Gastrocnemius medialis (tissue), 4 donors: ENCODE measurements around the gene LRP5. TPM values are rescaled to one million over a fixed set of nuclear protein-coding genes. Genes with fewer than 3 reads are reported as not detected.
"Not testable (repeated sequence)": the region's sequence is repeated elsewhere in the genome, so short reads cannot be mapped to it uniquely, and the experiment has no call there.

Experiments
- ATAC-seq, 2 donors: fragments of 150-250 bp; one replicate each; pipeline ENCODE4 v1.9.1; 2016
- DNase-seq, 2 donors: peaks; one replicate each; pipeline ENCODE4 v3.0.0-alpha.2; 2019
- H3K27ac ChIP-seq, 4 donors: fragments of 200-600 bp; sonication (generic); 1 replicate in 1 of 4; 2 replicates in 3 of 4; pipeline ENCODE4 v1.5.1; 2016 to 2018; ENCODE audit warnings: mild to moderate bottlenecking in 2 of 4, moderate library complexity in 1 of 4
- H3K27me3 ChIP-seq, 3 donors: fragments of 200-600 bp; sonication (generic) in 2 of 3; 1 replicate in 1 of 3; 2 replicates in 2 of 3; pipeline versions ENCODE4 v1.5.1 to v1.6.0; 2016 to 2019; ENCODE audit warnings: mild to moderate bottlenecking in 1 of 3, moderate library complexity in 1 of 3
- H3K36me3 ChIP-seq, 2 donors: fragments of 200-600 bp; sonication (generic) in 1 of 2; one replicate each; pipeline ENCODE4 v1.5.1; 2017 to 2018
- H3K4me1 ChIP-seq, 2 donors: fragments of 200-600 bp; sonication (generic) in 1 of 2; one replicate each; pipeline ENCODE4 v1.5.1; 2016 to 2017; ENCODE audit warnings: mild to moderate bottlenecking in 2 of 2
- H3K4me3 ChIP-seq, 4 donors: fragments of 200-600 bp; sonication (generic) in 3 of 4; 1 replicate in 1 of 4; 2 replicates in 3 of 4; pipeline ENCODE4 v1.5.1; 2016 to 2019; ENCODE audit warnings: mild to moderate bottlenecking in 2 of 4
- H3K9me3 ChIP-seq, 3 donors: fragments of 200-600 bp; sonication (generic) in 2 of 3; 1 replicate in 1 of 3; 2 replicates in 2 of 3; pipeline ENCODE4 v1.5.1; 2016 to 2019
- POLR2A ChIP-seq, 2 donors: fragments of 450-650 bp; IDR thresholded peaks; one replicate each; pipeline ENCODE4 v1.6.1; 2017; ENCODE audit warnings: antibody characterized with exemption in 2 of 2, mild to moderate bottlenecking in 2 of 2, moderate library complexity in 2 of 2
- in situ Hi-C, 4 donors: fragments of 200-750 bp; cut with MboI; loops; one replicate each; pipeline versions ENCODE4 v1.15.0 to v1.8.0; 2017; ENCODE audit warnings: low sequenced_read_pairs in 4 of 4
- intact Hi-C: fragments of 100-400 bp; cut with DNase I; formaldehyde crosslinking; loops from one replicate; pipeline ENCODE4 v1.15.1; 2023; ENCODE audit warnings: low total_unique reads
- total RNA-seq, 4 donors: library from RNA; depleted of rRNA; stranded (reverse); fragments of >200 nt; gene quantifications; one replicate each; pipeline versions ENCODE4 v1.1.0 to v1.2.3, GENCODE V29; 2016
- TF ChIP-seq, protein P1 (sequence below), 5 experiments: fragments of 450-650 bp in 3 of 5; fragments of 200-600 bp in 2 of 5; sonication (generic) in 2 of 5; IDR thresholded peaks in 4 of 5; conservative IDR thresholded peaks in 1 of 5; 1 replicate in 4 of 5; 2 replicates in 1 of 5; pipeline ENCODE4 v1.5.1; 2016 to 2019; ENCODE audit warnings: antibody characterized with exemption in 5 of 5, mild to moderate bottlenecking in 3 of 5, moderate library complexity in 3 of 5

LRP5 gene
- total RNA-seq, 4 donors from 2014 or later, result 3.7 to 12.3 (median 8.1) TPM

DNA sequence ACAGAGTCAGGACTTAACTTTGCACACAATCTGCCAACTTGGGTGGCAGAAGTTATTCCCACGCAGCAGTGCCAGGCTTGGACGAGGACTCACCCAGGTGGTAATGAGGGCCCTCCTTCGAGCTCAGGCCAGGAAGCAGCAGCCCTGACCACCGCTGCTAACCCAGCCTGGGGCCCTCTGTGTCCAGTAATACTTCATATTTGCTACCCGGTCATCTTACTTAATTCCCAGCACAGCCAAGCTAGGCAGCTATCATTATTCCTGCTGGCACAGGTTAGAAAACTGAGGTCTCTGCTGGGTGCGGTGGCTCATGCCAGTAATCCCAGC lies 15.4 kb upstream of the LRP5 start:
- peaks cover 0 to 5% of the 10 kb centered on the region in 2 donors for H3K4me1 ChIP-seq
- H3K9me3 ChIP-seq, result no peaks in the 10 kb centered on the region
- no peak for DNase-seq
- no peak for TF ChIP-seq POLR2A (IDR thresholded peaks at IDR 0.05)
- TF ChIP-seq, protein P1, sequence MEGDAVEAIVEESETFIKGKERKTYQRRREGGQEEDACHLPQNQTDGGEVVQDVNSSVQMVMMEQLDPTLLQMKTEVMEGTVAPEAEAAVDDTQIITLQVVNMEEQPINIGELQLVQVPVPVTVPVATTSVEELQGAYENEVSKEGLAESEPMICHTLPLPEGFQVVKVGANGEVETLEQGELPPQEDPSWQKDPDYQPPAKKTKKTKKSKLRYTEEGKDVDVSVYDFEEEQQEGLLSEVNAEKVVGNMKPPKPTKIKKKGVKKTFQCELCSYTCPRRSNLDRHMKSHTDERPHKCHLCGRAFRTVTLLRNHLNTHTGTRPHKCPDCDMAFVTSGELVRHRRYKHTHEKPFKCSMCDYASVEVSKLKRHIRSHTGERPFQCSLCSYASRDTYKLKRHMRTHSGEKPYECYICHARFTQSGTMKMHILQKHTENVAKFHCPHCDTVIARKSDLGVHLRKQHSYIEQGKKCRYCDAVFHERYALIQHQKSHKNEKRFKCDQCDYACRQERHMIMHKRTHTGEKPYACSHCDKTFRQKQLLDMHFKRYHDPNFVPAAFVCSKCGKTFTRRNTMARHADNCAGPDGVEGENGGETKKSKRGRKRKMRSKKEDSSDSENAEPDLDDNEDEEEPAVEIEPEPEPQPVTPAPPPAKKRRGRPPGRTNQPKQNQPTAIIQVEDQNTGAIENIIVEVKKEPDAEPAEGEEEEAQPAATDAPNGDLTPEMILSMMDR (IDR thresholded peaks at IDR 0.05 in 4 of 5, conservative IDR thresholded peaks at IDR 0.05 in 1 of 5), result no peak
- no peaks in the 10 kb centered on the region for H3K27me3 ChIP-seq
- no peaks in the 10 kb centered on the region for H3K36me3 ChIP-seq
- no peak overlapping the region for H3K27ac ChIP-seq
- intact Hi-C loops, result loop anchor here (1.0 to 5.0 kb wide), 4 partner anchors 26 to 150 kb away; partner anchors contain the start of gene C11orf24
- ATAC-seq, result no peak
- in situ Hi-C loops, result loop anchor here (5.0 kb wide), 2 partner anchors 40 to 90 kb away; no protein-coding TSS in a partner anchor
- no peak overlapping the region for H3K4me3 ChIP-seq

DNA sequence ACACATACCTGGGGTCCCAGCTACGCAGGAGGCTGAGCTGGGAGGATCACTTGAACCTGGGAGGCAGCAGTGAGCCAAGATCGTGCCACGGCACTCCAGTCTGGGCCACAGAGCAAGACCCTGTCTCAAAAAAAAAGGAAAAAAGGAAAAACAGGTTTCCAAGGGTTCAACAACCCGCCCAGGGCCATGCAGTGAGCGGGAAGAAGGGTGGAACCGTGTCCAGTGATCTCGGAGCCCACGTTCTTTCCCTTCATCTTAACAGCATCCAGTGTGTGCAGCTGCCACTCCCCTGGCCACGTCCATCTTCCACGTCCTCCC lies 14.9 kb upstream of the LRP5 start:
- no peaks in the 10 kb centered on the region for H3K9me3 ChIP-seq
- ATAC-seq (no peak), DNase-seq (no peak)
- no peaks in the 10 kb centered on the region for H3K27me3 ChIP-seq
- in situ Hi-C loops, result loop anchor here (5.0 kb wide), 2 partner anchors 40 to 90 kb away; no protein-coding TSS in a partner anchor
- no peak overlapping the region for H3K27ac ChIP-seq
- peak overlapping the region in 1 of 4 donors; percentile 16 for H3K4me3 ChIP-seq
- peaks cover 0 to 7% of the 10 kb centered on the region in 2 donors for H3K4me1 ChIP-seq
- no peaks in the 10 kb centered on the region for H3K36me3 ChIP-seq
- intact Hi-C loops, result loop anchor here (1.0 to 5.0 kb wide), 4 partner anchors 27 to 150 kb away; partner anchors contain the start of gene C11orf24
- TF ChIP-seq, protein P1 (IDR thresholded peaks at IDR 0.05 in 4 of 5, conservative IDR thresholded peaks at IDR 0.05 in 1 of 5), result no peak
- no peak for TF ChIP-seq POLR2A (IDR thresholded peaks at IDR 0.05)

DNA sequence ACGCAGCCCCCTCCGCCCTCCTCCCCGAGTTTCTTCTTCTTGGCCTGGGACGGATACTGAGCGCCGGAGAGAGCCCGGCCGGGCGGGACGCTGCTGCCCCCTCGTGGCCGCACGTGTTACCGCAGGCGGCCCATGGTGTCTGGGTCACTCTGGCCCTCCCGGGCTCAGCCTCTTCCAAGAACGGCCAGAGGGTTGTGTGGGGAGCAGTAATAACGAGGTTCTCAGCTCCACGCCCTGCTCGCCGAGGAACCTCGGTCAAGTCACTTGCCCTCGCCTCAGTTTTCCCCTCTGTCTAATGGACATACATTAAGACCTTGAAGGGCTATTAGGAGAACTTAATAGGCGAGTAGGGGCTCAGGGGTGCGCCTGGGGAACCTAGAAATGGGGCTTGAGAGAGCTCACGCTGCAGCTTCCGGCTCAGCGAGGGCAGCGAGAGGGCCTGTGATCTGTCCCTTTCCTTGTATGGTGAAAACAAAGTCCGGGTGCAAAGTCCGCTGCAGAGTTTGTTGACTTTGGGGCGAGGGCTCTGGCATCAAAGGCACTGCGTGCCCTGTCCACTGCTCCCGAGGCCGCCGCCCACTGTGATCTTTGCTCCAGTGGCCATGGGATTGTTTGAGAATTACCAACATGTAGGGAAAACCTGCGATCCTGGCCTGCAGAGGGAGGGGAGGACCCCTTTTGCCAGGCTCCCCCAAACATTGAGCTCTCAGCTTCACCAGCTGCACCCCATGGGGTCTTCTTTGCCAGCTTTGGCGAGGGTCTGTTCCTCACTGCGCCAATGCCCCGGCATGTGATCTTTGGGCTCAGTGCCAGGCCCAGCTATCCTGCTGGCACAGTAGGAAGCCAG lies 14.4 kb upstream of the LRP5 start:
- in situ Hi-C loops (loop anchor here (5.0 kb wide), 2 partner anchors 41 to 91 kb away; no protein-coding TSS in a partner anchor), intact Hi-C loops (loop anchor here (1.0 to 5.0 kb wide), 4 partner anchors 27 to 149 kb away; partner anchors contain the start of gene C11orf24)
- peak; percentile 50 to 60 for DNase-seq

DNA sequence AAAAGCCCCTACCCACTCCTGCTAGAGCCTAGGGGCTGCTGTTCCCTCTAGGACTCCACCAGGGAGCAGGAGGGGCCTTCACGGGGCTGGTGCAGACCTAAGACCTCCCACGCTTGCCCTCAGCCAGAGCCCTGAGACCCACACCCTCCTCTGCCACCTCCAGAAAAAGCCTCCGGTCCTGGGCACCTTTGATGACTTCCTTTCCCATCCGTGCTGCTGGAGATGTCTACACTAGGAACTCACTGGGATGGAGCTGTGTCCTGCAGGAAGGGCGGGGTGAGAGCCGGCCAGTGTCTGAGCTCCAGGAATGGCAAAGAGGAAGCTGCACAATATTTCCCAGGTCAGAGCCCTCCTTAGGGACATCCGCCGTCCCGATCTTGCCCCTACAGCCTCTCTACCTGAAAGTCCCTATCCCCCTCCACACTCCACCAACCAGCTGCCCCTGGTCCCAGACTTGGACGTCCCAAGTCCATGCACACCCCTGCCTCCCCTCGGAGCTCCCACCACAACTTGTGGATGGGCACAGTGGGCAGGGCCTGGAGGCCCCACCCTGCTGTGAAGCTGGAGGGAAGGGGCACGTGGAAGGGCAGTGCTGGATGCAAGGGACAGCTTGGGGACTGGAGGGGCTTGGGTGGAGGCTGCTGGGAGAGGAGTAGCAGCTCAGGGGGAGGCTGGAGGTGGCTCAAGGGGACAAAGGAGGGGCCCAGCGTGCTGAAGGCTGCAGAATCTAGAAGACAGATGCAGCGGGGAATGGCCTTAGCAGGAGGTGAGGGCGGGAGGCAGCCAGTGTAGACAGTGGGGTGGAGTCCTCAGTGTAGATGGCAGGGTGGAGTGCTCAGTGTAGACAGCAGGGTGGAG lies 13.5 kb upstream of the LRP5 start:
- TF ChIP-seq, protein P1 (IDR thresholded peaks at IDR 0.05 in 4 of 5, conservative IDR thresholded peaks at IDR 0.05 in 1 of 5), result no peak
- no peaks in the 10 kb centered on the region for H3K9me3 ChIP-seq
- H3K27ac ChIP-seq, result no peak overlapping the region
- in situ Hi-C loops, result loop anchor here (5.0 kb wide), 2 partner anchors 42 to 92 kb away; no protein-coding TSS in a partner anchor
- intact Hi-C loops, result loop anchor here (5.0 kb wide), 1 partner anchor 148 kb away; no protein-coding TSS in a partner anchor
- DNase-seq (no peak), ATAC-seq (no peak)
- no peak overlapping the region for H3K4me3 ChIP-seq
- no peaks in the 10 kb centered on the region for H3K27me3 ChIP-seq
- H3K36me3 ChIP-seq, result no peaks in the 10 kb centered on the region
- peaks cover 0 to 10% of the 10 kb centered on the region in 2 donors for H3K4me1 ChIP-seq

More for the DNA sequence above, 14.4 kb upstream of the LRP5 start:
- H3K9me3 ChIP-seq, result no peaks in the 10 kb centered on the region
- no peaks in the 10 kb centered on the region for H3K36me3 ChIP-seq
- peak overlapping the region in 1 of 4 donors; percentile 16 for H3K4me3 ChIP-seq
- H3K27ac ChIP-seq, result no peak overlapping the region
- H3K4me1 ChIP-seq, result peaks cover 0 to 10% of the 10 kb centered on the region in 2 donors
- TF ChIP-seq POLR2A (IDR thresholded peaks at IDR 0.05), result no peak
- TF ChIP-seq, protein P1 (IDR thresholded peaks at IDR 0.05 in 4 of 5, conservative IDR thresholded peaks at IDR 0.05 in 1 of 5), result peak; percentile 89 to 100 (median 98)
- ATAC-seq, result peak; percentile 94 to 96
- H3K27me3 ChIP-seq, result no peaks in the 10 kb centered on the region

DNA sequence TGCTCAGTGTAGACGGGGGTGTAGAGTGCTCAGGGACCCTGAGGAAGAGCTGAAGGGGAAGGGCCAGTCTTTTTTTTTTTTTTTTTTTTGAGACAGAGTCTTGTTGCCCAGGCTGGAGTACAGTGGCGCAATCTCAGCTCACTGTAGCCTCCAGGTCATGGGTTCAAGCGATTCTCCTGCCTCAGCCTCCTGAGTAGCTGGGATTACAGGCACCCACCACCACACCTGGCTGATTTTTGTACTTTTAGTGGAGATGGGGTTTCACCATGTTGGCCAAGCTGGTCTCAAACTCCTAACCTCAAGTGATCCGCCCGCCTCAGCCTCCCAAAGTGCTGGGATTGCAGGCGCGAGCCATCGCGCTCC lies 12.9 kb upstream of the LRP5 start:
- ATAC-seq, H3K27me3 ChIP-seq, DNase-seq, H3K9me3 ChIP-seq, H3K36me3 ChIP-seq, H3K27ac ChIP-seq, H3K4me3 ChIP-seq: not testable (repeated sequence)
- H3K4me1 ChIP-seq, result peaks cover 0 to 10% of the 10 kb centered on the region in 2 donors
- in situ Hi-C loops, result loop anchor here (5.0 kb wide), 2 partner anchors 42 to 92 kb away; no protein-coding TSS in a partner anchor
- intact Hi-C loops, result loop anchor here (5.0 kb wide), 1 partner anchor 148 kb away; no protein-coding TSS in a partner anchor
